Measurements from ENCODE around the gene OVCH1. TPM values are rescaled to one million over a fixed set of nuclear protein-coding genes. Genes with fewer than 3 reads are reported as not detected.

The OVCH1 gene
- total and polyA plus RNA-seq, 3 donors from 2014 or later, result 0.43 to 3.0 (median 1.2) TPM

GRCh38 chr12:29416748-29417147 is 80.7 kb downstream of the OVCH1 start:
- no peak for DNase-seq
- Histone ChIP-seq H3K9me3 (no peaks in the 10 kb centered on the region), H3K27me3 (no peaks in the 10 kb centered on the region), H3K36me3 (ENCODE audit: low read depth, missing control alignments) (no peaks in the 10 kb centered on the region), H3K27ac (no peak overlapping the region), H3K4me1 (no peaks in the 10 kb centered on the region), H3K4me3 (no peak overlapping the region)
- TF ChIP-seq POLR2A (IDR thresholded peaks at IDR 0.05), result no peak
- no peak for TF ChIP-seq CTCF (IDR thresholded peaks at IDR 0.05)
- intact Hi-C loops (cut with DNase I; ENCODE audit: low total_unique reads), result no loop called here

GRCh38 chr12:29415111-29415510 is 82.4 kb downstream of the OVCH1 start:
- Histone ChIP-seq H3K27ac (no peak overlapping the region), H3K9me3 (no peaks in the 10 kb centered on the region), H3K36me3 (ENCODE audit: low read depth, missing control alignments) (no peaks in the 10 kb centered on the region), H3K4me3 (no peak overlapping the region), H3K4me1 (no peaks in the 10 kb centered on the region), H3K27me3 (no peaks in the 10 kb centered on the region)
- intact Hi-C loops (cut with DNase I; ENCODE audit: low total_unique reads), result no loop called here
- no peak for DNase-seq
- 61 to 63% methylated on average over 4 of the region's 4 CpGs for WGBS, 2 donors
- TF ChIP-seq POLR2A (IDR thresholded peaks at IDR 0.05) (no peak), CTCF (IDR thresholded peaks at IDR 0.05) (no peak)

GRCh38 chr12:29414368-29414767 is 83.1 kb downstream of the OVCH1 start:
- H3K4me1 ChIP-seq, result no peaks in the 10 kb centered on the region
- H3K36me3 ChIP-seq (ENCODE audit: low read depth, missing control alignments), result no peaks in the 10 kb centered on the region
- intact Hi-C loops (cut with DNase I; ENCODE audit: low total_unique reads), result no loop called here
- no peak for DNase-seq
- no peak overlapping the region for H3K4me3 ChIP-seq
- no peak for TF ChIP-seq POLR2A (IDR thresholded peaks at IDR 0.05)
- no peak for TF ChIP-seq CTCF (IDR thresholded peaks at IDR 0.05)
- H3K27ac ChIP-seq, result no peak overlapping the region
- no peaks in the 10 kb centered on the region for H3K27me3 ChIP-seq
- H3K9me3 ChIP-seq, result no peaks in the 10 kb centered on the region

GRCh38 chr12:29405561-29405960 is 91.9 kb downstream of the OVCH1 start:
- no peaks in the 10 kb centered on the region for H3K27me3 ChIP-seq
- no peak for DNase-seq
- H3K9me3 ChIP-seq, result no peaks in the 10 kb centered on the region
- no peak overlapping the region for H3K27ac ChIP-seq
- no peak for TF ChIP-seq POLR2A (IDR thresholded peaks at IDR 0.05)
- no peak for TF ChIP-seq CTCF (IDR thresholded peaks at IDR 0.05)
- WGBS, 2 donors, result 65 to 71% methylated on average over 4 of the region's 4 CpGs
- H3K36me3 ChIP-seq (ENCODE audit: low read depth, missing control alignments), result no peaks in the 10 kb centered on the region
- no peaks in the 10 kb centered on the region for H3K4me1 ChIP-seq
- no peak overlapping the region for H3K4me3 ChIP-seq
- intact Hi-C loops (cut with DNase I; ENCODE audit: low total_unique reads), result no loop called here

GRCh38 chr12:29403991-29404390 is 93.5 kb downstream of the OVCH1 start:
- Histone ChIP-seq H3K27me3 (no peaks in the 10 kb centered on the region), H3K4me1 (no peaks in the 10 kb centered on the region), H3K27ac (no peak overlapping the region), H3K9me3 (no peaks in the 10 kb centered on the region), H3K36me3 (ENCODE audit: low read depth, missing control alignments) (no peaks in the 10 kb centered on the region), H3K4me3 (no peak overlapping the region)
- 82 to 88% methylated on average over 4 of the region's 4 CpGs for WGBS, 2 donors
- TF ChIP-seq CTCF (IDR thresholded peaks at IDR 0.05) (no peak), POLR2A (IDR thresholded peaks at IDR 0.05) (no peak)
- intact Hi-C loops (cut with DNase I; ENCODE audit: low total_unique reads), result no loop called here
- DNase-seq, result no peak

Data from testis (tissue), 3 donors.